Left lung (tissue), 10 donors: ENCODE data around the gene HMSD. TPM values are rescaled to one million over a fixed set of nuclear protein-coding genes. Genes with fewer than 3 reads are reported as not detected.
"Not testable (repeated sequence)": the region's sequence is repeated elsewhere in the genome, so short reads cannot be mapped to it uniquely, and the experiment has no call there.

Experiments
- ATAC-seq: fragments of 200-7000 bp; cut with Tn5 transposase; one replicate; pipeline ENCODE4 v1.9.1; 2020; ENCODE audit warnings: moderate library complexity
- DNase-seq, 4 donors: peaks; one replicate each; pipeline ENCODE4 v3.0.0-alpha.2; 2013 to 2020
- H3K27ac ChIP-seq, 2 donors: fragments of 200-600 bp; sonication (generic) in 1 of 2; one replicate each; pipeline versions ENCODE4 v1.5.0 to v1.8.0; 2020 to 2021
- H3K27me3 ChIP-seq, 2 donors: fragments of 200-600 bp; sonication (generic) in 1 of 2; one replicate each; pipeline versions ENCODE4 v1.5.0 to v1.8.0; 2020 to 2021
- H3K36me3 ChIP-seq, 2 donors: fragments of 200-600 bp; sonication (generic) in 1 of 2; one replicate each; pipeline versions ENCODE4 v1.5.0 to v1.8.0; 2020 to 2021
- H3K4me1 ChIP-seq, 2 donors: fragments of 200-600 bp; one replicate each; pipeline ENCODE4 v1.8.0; 2021
- H3K4me3 ChIP-seq, 2 donors: fragments of 200-600 bp; sonication (generic) in 1 of 2; one replicate each; pipeline versions ENCODE4 v1.5.0 to v1.8.0; 2020 to 2021; ENCODE audit warnings: mild to moderate bottlenecking in 1 of 2
- H3K9me3 ChIP-seq, 2 donors: fragments of 200-600 bp; sonication (generic) in 1 of 2; one replicate each; pipeline versions ENCODE4 v1.5.0 to v1.8.0; 2020 to 2021
- intact Hi-C, 2 donors: fragments of 100-400 bp; cut with DNase I; formaldehyde crosslinking; loops; one replicate each; pipeline versions ENCODE4 v1.11.2 to v1.14.2; 2022
- polyA plus RNA-seq, 6 donors: library from polyadenylated mRNA; unstranded; fragments of 120-200 nt; gene quantifications; one replicate each; pipeline ENCODE4 v1.2.1, GENCODE V29; 2013; ENCODE audit not compliant: insufficient read length in 6 of 6
- total RNA-seq, 2 donors: library from RNA; stranded (reverse); fragmentation: NEBNext Ultra II Directional; extraction: Animal tissue kit (Norgen Biotek cat#: 25700); gene quantifications; one replicate each; pipeline ENCODE4 v1.2.1, GENCODE V29; 2021
- TF ChIP-seq, protein P1 (sequence below), 2 donors: fragments of 200-600 bp; sonication (generic) in 1 of 2; IDR thresholded peaks; one replicate each; pipeline versions ENCODE4 v1.5.0 to v1.8.0; 2021; ENCODE audit warnings: antibody characterized with exemption in 2 of 2
- donor health status: DM: no; HTN: yes; CAD: no.
- donor health status: DM: no; HTN: no; CAD: no.

HMSD gene
- total and polyA plus RNA-seq, 8 donors, result 0.63 to 10.8 (median 2.0) TPM

DNA sequence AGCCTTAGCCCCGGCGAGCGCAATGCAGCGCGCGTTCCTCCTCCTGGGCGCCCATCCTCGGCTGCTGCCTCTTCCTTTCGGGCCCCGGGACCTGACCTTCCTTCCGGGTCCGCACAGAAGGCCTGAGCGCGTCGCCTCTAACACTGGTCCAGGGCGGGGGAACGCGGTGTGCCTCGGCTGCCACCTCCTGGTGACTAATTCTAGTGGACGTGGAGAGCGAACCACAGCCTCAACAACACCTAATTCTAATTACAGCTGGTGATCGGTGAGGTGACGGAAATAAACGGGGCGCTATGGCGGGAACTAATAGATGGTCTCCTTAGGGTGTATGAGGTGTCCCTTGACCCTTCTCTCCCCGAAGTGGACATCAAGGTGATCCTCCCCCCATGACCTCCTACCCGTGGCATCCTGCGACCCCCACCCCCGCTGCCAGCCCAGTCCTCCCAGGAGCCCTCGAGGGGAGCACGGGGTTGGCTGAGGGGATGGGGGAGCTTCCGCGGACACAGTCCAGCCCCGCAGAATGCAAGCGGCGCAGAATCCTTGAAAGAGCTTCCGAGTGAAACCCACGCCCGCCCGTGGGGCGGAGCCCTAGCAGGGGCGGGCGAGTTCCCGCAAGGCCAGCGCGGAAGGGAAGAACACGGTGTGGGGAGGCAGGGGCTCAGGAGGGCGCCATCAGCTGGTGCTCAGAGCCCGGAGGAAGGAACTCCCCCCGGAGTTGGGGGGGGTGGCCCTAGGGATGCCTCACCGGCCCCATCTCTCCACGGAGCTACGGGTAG, 12.8 kb upstream of the HMSD start:
- TF ChIP-seq, protein P1, sequence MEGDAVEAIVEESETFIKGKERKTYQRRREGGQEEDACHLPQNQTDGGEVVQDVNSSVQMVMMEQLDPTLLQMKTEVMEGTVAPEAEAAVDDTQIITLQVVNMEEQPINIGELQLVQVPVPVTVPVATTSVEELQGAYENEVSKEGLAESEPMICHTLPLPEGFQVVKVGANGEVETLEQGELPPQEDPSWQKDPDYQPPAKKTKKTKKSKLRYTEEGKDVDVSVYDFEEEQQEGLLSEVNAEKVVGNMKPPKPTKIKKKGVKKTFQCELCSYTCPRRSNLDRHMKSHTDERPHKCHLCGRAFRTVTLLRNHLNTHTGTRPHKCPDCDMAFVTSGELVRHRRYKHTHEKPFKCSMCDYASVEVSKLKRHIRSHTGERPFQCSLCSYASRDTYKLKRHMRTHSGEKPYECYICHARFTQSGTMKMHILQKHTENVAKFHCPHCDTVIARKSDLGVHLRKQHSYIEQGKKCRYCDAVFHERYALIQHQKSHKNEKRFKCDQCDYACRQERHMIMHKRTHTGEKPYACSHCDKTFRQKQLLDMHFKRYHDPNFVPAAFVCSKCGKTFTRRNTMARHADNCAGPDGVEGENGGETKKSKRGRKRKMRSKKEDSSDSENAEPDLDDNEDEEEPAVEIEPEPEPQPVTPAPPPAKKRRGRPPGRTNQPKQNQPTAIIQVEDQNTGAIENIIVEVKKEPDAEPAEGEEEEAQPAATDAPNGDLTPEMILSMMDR (IDR thresholded peaks at IDR 0.05), result peak; percentile 53 to 72
- ATAC-seq, result peak; percentile 100
- Histone ChIP-seq H3K36me3 (no peaks in the 10 kb centered on the region), H3K9me3 (no peaks in the 10 kb centered on the region), H3K4me3 (peak overlapping the region; percentile 39 to 49), H3K27me3 (peaks cover 4 to 38% of the 10 kb centered on the region in 2 donors), H3K27ac (peak overlapping the region in 1 of 2 donors; percentile 67), H3K4me1 (peaks cover 6 to 12% of the 10 kb centered on the region in 2 donors)
- intact Hi-C loops, result no loop called here
- peak; percentile 32 to 98 (median 78) for DNase-seq

DNA sequence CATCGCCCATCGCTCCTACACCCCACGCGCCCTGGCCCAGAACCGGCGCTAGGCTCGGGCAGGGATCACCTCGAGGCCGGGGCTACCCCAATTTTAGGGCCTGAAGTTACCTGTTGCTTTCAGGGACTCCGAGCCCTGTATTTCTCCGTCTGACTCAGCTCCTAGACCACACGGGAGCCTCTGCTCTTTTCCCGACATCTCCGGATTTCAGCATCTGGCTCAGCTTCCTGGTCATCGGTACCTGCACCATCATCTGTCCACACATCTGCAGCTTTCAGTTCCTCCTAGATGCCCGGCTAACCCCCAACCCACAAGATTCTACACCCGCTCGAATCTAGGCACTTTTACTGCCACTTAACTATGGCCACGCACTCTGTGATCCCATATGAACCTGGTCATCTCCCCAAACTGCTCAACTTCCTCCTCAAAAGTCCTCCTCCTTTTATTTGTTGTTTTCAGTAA, 12.1 kb upstream of the HMSD start:
- intact Hi-C loops, result no loop called here
- Histone ChIP-seq H3K4me3 (peak overlapping the region; percentile 39 to 49), H3K9me3 (no peaks in the 10 kb centered on the region), H3K36me3 (no peaks in the 10 kb centered on the region), H3K27me3 (peaks cover 4 to 39% of the 10 kb centered on the region in 2 donors), H3K27ac (peak overlapping the region in 1 of 2 donors; percentile 67), H3K4me1 (peaks cover 6 to 12% of the 10 kb centered on the region in 2 donors)
- ATAC-seq (no peak), DNase-seq (no peak)
- TF ChIP-seq, protein P1 (IDR thresholded peaks at IDR 0.05), result no peak

DNA sequence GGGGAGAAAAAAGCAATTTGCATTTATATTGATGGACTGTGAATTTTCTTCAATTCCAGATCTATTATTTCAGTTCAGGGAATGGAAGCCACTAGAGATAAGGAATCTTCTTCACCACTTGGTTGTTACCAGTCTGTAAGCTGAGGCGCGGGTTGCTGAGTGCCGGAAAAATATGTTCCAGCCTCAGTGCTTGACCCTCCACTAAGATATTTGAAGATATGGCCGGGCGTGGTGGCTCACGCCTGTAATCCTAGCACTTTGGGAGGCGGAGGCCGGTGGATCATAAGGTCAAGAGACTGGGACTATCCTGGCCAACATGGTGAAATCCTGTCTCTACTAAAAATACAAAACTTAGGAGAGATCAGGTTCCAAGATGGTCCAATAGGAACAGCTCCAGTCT, 9.1 kb upstream of the HMSD start:
- Histone ChIP-seq H3K4me1 (peaks cover 6 to 12% of the 10 kb centered on the region in 2 donors), H3K4me3 (no peak overlapping the region), H3K27ac (no peak overlapping the region), H3K9me3 (no peaks in the 10 kb centered on the region), H3K27me3 (peaks cover 4 to 39% of the 10 kb centered on the region in 2 donors), H3K36me3 (no peaks in the 10 kb centered on the region)
- no peak for DNase-seq
- ATAC-seq, result no peak
- intact Hi-C loops, result no loop called here
- TF ChIP-seq, protein P1 (IDR thresholded peaks at IDR 0.05), result no peak

DNA sequence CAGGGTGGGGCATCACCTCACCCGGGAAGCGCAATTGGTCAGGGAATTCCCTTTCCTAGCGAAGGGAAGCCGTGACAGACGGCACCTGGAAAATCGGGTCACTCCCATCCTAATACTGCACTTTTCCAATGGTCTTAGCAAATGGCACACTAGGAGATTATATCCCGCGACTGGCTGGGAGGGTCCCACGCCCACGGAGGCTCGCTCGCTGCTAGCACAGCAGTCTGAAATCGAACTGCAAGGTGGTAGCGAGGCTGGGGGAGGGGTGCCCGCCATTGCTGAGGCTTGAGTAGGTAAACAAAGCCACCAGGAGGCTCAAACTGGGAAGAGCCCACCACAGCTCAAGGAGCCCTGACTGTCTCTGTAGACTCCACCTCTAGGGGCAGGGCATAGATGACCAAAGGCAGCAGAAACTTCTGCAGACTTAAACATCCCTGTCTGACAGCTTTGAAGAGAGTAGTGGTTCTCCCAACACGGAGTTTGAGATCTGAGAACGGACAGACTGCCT, 8.5 kb upstream of the HMSD start:
- H3K27ac ChIP-seq, H3K36me3 ChIP-seq, ATAC-seq, H3K4me3 ChIP-seq, H3K9me3 ChIP-seq, intact Hi-C loops: not testable (repeated sequence)
- Histone ChIP-seq H3K27me3 (peaks cover 4 to 42% of the 10 kb centered on the region in 2 donors), H3K4me1 (peaks cover 6 to 12% of the 10 kb centered on the region in 2 donors)
- DNase-seq, result peak in 1 of 4 donors; percentile 51

DNA sequence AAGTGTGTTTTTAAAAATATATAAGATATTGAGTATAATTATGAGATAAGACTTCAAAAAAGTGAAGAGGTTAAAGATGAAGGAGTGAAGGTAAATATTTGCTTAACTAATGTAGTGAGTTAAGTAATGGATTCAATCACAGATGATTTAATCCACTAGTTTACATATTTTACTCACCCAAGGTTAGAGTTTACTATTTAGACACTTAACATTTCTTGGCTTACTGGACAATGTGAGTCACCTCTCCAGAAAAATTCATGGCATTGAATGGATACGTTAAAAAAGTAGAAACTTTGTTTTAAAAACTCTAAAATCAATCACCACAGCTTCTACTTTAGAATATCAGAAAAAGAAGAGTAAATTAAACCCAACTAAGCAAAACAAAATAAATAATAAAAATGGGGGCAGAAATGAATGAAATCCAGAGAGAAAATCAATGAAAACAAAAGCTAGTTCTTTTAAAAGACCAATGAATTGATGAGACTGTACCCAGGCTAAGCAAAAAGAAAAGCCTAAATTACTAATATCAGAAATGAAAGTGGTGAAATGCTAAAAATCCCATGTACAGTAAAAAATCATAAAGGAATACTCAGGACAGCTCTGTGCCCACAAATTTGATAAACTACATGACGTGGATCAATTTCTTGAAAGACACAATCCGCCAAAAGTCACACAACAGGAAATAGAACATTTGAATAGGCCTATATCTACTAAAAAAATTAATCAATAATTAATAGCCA, 1.9 kb upstream of the HMSD start:
- TF ChIP-seq, protein P1 (IDR thresholded peaks at IDR 0.05), result no peak
- ATAC-seq (no peak), DNase-seq (no peak)
- Histone ChIP-seq H3K27ac (no peak overlapping the region), H3K27me3 (peaks cover 0 to 4% of the 10 kb centered on the region in 2 donors), H3K36me3 (no peaks in the 10 kb centered on the region), H3K4me3 (no peak overlapping the region), H3K9me3 (no peaks in the 10 kb centered on the region), H3K4me1 (peaks cover 7 to 12% of the 10 kb centered on the region in 2 donors)
- intact Hi-C loops, result no loop called here
